GM21390 (cell line): Measurements from ENCODE around the gene NAALAD2.
"Not testable (repeated sequence)": the region's sequence is repeated elsewhere in the genome, so short reads cannot be mapped to it uniquely, and the experiment has no call there.

Experiments used
- ATAC-seq: cut with Tn5 transposase; IDR thresholded peaks from one replicate; pipeline ENCODE4 v1.9.1; 2021; ENCODE audit not compliant: unreplicated experiment

The NAALAD2 gene

DNA sequence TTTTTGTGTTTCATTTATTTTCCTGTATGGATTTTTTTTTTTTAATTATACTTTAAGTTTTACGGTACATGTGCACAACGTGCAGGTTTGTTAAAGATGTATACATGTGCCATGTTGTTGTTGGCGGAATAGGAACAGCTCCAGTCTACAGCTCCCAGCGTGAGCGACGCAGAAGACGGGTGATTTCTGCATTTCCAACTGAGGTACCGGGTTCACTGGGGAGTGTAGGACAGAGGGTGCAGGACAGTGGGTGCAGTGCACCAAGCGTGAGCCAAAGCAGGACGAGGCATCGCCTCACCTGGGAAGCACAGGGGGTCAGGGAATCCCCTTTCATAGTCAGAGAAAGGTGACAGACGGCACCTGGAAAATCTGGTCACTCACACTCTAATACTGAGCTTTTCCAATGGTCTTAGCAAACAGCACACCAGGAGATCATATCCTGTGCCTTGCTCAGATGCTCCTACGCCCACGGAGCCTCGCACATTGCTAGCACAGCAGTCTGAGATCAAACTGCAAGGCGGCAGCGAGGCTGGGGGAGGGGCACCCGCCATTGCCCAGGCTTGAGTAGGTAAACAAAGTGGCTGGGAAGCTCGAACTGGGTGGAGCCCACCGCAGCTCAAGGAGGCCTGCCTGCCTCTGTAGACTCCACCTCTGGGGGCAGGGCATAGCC lies 105.6 kb downstream of the NAALAD2 start:
- not testable (repeated sequence) for ATAC-seq

GRCh38 chr11:90241414-90241813 lies 107.0 kb downstream of the NAALAD2 start:
- ATAC-seq: no peak
